ENCODE data around the gene TBC1D7. TPM values are rescaled to one million over a fixed set of nuclear protein-coding genes. Genes with fewer than 3 reads are reported as not detected.

The TBC1D7 gene
- total and polyA plus RNA-seq, 2 experiments from 2014 or later, result 8.5 to 25.8 TPM

GRCh38 chr6:13359287-13359686, 30.9 kb upstream of the TBC1D7 start:
- H3K27ac ChIP-seq, result no peak overlapping the region
- H3K9me3 ChIP-seq (ENCODE audit: low read depth), result no peaks in the 10 kb centered on the region
- no peak overlapping the region for H3K4me3 ChIP-seq
- TF ChIP-seq EZH2 (IDR thresholded peaks at IDR 0.05; ENCODE audit: insufficient read depth, poor library complexity, severe bottlenecking) (no peak), EZH2phosphoT487 (IDR thresholded peaks at IDR 0.05; ENCODE audit: insufficient read depth, low read depth) (no peak)
- H3K36me3 ChIP-seq (ENCODE audit: low read depth), result no peaks in the 10 kb centered on the region
- no peak for DNase-seq
- H3K4me1 ChIP-seq (ENCODE audit: insufficient read depth), result peaks cover 30% of the 10 kb centered on the region
- no peak overlapping the region for H3K9ac ChIP-seq
- no peaks in the 10 kb centered on the region for H3K27me3 ChIP-seq (replicated peaks; ENCODE audit: insufficient read depth)
- in situ Hi-C loops (cut with MboI), result no loop called here
- no peak overlapping the region for H3K4me2 ChIP-seq (ENCODE audit: unreplicated experiment)
- no peaks in the 10 kb centered on the region for H3K9me2 ChIP-seq (ENCODE audit: insufficient read depth)
- no peak overlapping the region for H2AFZ ChIP-seq
- no peaks in the 10 kb centered on the region for H3K79me2 ChIP-seq (ENCODE audit: insufficient read depth)
- peaks cover 28% of the 10 kb centered on the region for H3F3A ChIP-seq (ENCODE audit: insufficient read depth)
- no peaks in the 10 kb centered on the region for H4K20me1 ChIP-seq (ENCODE audit: insufficient read depth)
- 97% methylated on average over 6 of the region's 6 CpGs for WGBS, 2 experiments (ENCODE audit: low coverage in 1 of 2, low lambda C conversion rate in 2 of 2, missing lambda C conversion rate in 2 of 2)

- WGBS, 2 experiments (ENCODE audit: low coverage in 1 of 2, low lambda C conversion rate in 2 of 2, missing lambda C conversion rate in 2 of 2), result 96 to 100% methylated on average over 2 of the region's 2 CpGs
- H3K4me1 ChIP-seq (ENCODE audit: insufficient read depth), result peaks cover 38% of the 10 kb centered on the region
Measured at GRCh38 chr6:13358511-13358910, 30.2 kb upstream of the TBC1D7 start.

GRCh38 chr6:13357551-13358075, 29.3 kb upstream of the TBC1D7 start:
- 50 to 62% methylated on average over 14 of the region's 14 CpGs for WGBS, 2 experiments (ENCODE audit: low coverage in 1 of 2, low lambda C conversion rate in 2 of 2, missing lambda C conversion rate in 2 of 2)
- in situ Hi-C loops (cut with MboI), result no loop called here
- Histone ChIP-seq H3K9me3 (ENCODE audit: low read depth) (no peaks in the 10 kb centered on the region), H3K79me2 (ENCODE audit: insufficient read depth) (no peaks in the 10 kb centered on the region), H3K4me1 (ENCODE audit: insufficient read depth) (peaks cover 40% of the 10 kb centered on the region), H3K27me3 (replicated peaks; ENCODE audit: insufficient read depth) (no peaks in the 10 kb centered on the region), H3K4me2 (ENCODE audit: unreplicated experiment) (no peak overlapping the region), H3F3A (ENCODE audit: insufficient read depth) (peaks cover 28% of the 10 kb centered on the region), H3K4me3 (no peak overlapping the region), H3K27ac (no peak overlapping the region), H3K36me3 (ENCODE audit: low read depth) (no peaks in the 10 kb centered on the region), H3K9ac (no peak overlapping the region), H2AFZ (no peak overlapping the region), H4K20me1 (ENCODE audit: insufficient read depth) (no peaks in the 10 kb centered on the region), H3K9me2 (ENCODE audit: insufficient read depth) (no peaks in the 10 kb centered on the region)
- DNase-seq, result peak; percentile 65
- TF ChIP-seq EZH2 (IDR thresholded peaks at IDR 0.05; ENCODE audit: insufficient read depth, poor library complexity, severe bottlenecking), result no peak
- TF ChIP-seq EZH2phosphoT487 (IDR thresholded peaks at IDR 0.05; ENCODE audit: insufficient read depth, low read depth), result no peak

More at GRCh38 chr6:13358511-13358910, 30.2 kb upstream of the TBC1D7 start:
- H3K36me3 ChIP-seq (ENCODE audit: low read depth), result no peaks in the 10 kb centered on the region
- no peak overlapping the region for H2AFZ ChIP-seq
- H3K79me2 ChIP-seq (ENCODE audit: insufficient read depth), result no peaks in the 10 kb centered on the region
- TF ChIP-seq EZH2 (IDR thresholded peaks at IDR 0.05; ENCODE audit: insufficient read depth, poor library complexity, severe bottlenecking) (no peak), EZH2phosphoT487 (IDR thresholded peaks at IDR 0.05; ENCODE audit: insufficient read depth, low read depth) (no peak)
- H3K4me3 ChIP-seq, result no peak overlapping the region
- in situ Hi-C loops (cut with MboI), result no loop called here
- no peak overlapping the region for H3K4me2 ChIP-seq (ENCODE audit: unreplicated experiment)
- no peaks in the 10 kb centered on the region for H3K9me2 ChIP-seq (ENCODE audit: insufficient read depth)
- no peak overlapping the region for H3K27ac ChIP-seq
- no peaks in the 10 kb centered on the region for H3K9me3 ChIP-seq (ENCODE audit: low read depth)
- no peaks in the 10 kb centered on the region for H4K20me1 ChIP-seq (ENCODE audit: insufficient read depth)
- peaks cover 28% of the 10 kb centered on the region for H3F3A ChIP-seq (ENCODE audit: insufficient read depth)
- H3K9ac ChIP-seq, result no peak overlapping the region
- H3K27me3 ChIP-seq (replicated peaks; ENCODE audit: insufficient read depth), result no peaks in the 10 kb centered on the region
- no peak for DNase-seq

- in situ Hi-C loops (cut with MboI), result no loop called here
- Histone ChIP-seq H3K27me3 (replicated peaks; ENCODE audit: insufficient read depth) (no peaks in the 10 kb centered on the region), H4K20me1 (ENCODE audit: insufficient read depth) (no peaks in the 10 kb centered on the region), H3K27ac (peak overlapping the region; percentile 59), H3K4me3 (no peak overlapping the region), H3K4me1 (ENCODE audit: insufficient read depth) (peaks cover 40% of the 10 kb centered on the region), H3K9ac (no peak overlapping the region), H3F3A (ENCODE audit: insufficient read depth) (peaks cover 28% of the 10 kb centered on the region), H3K36me3 (ENCODE audit: low read depth) (no peaks in the 10 kb centered on the region), H3K9me3 (ENCODE audit: low read depth) (no peaks in the 10 kb centered on the region), H3K79me2 (ENCODE audit: insufficient read depth) (no peaks in the 10 kb centered on the region), H3K9me2 (ENCODE audit: insufficient read depth) (no peaks in the 10 kb centered on the region), H3K4me2 (ENCODE audit: unreplicated experiment) (peak overlapping the region; percentile 45), H2AFZ (no peak overlapping the region)
- TF ChIP-seq EZH2phosphoT487 (IDR thresholded peaks at IDR 0.05; ENCODE audit: insufficient read depth, low read depth), result no peak
- TF ChIP-seq EZH2 (IDR thresholded peaks at IDR 0.05; ENCODE audit: insufficient read depth, poor library complexity, severe bottlenecking), result no peak
- 96% methylated on average over 6 of the region's 6 CpGs for WGBS, 2 experiments (ENCODE audit: low coverage in 1 of 2, low lambda C conversion rate in 2 of 2, missing lambda C conversion rate in 2 of 2)
- DNase-seq, result no peak
Measured at GRCh38 chr6:13355999-13356785, 27.9 kb upstream of the TBC1D7 start.

All from GM23248 (cell line).